Spinal cord (tissue), 10 donors: ENCODE results near the gene GPC6. TPM values are rescaled to one million over a fixed set of nuclear protein-coding genes. Genes with fewer than 3 reads are reported as not detected.
A peak's percentile ranks its signal among the peaks of the same experiment; 100 is the strongest.

Experiments
- DNase-seq, 6 donors: peaks; one replicate each; pipeline versions ENCODE4 v3.0.0 to v3.0.0-alpha.2; 2013 to 2015; ENCODE audit warnings: low spot score in 6 of 6, low read depth in 4 of 6
- H3K27ac ChIP-seq: one replicate; pipeline ENCODE4 v1.5.1; 2013; ENCODE audit warnings: low read depth, low read length, control low read depth
- H3K27me3 ChIP-seq: one replicate; pipeline ENCODE4 v1.6.1; 2013; ENCODE audit warnings: low read length; ENCODE audit not compliant: control insufficient read depth, insufficient read depth
- H3K36me3 ChIP-seq: one replicate; pipeline ENCODE4 v1.6.1; 2013; ENCODE audit warnings: low read length; ENCODE audit not compliant: control insufficient read depth, insufficient read depth
- H3K4me1 ChIP-seq: one replicate; pipeline ENCODE4 v1.6.1; 2013; ENCODE audit warnings: low read length; ENCODE audit not compliant: control insufficient read depth, insufficient read depth
- H3K4me3 ChIP-seq: one replicate; pipeline ENCODE4 v1.5.1; 2013; ENCODE audit warnings: low read depth, low read length, control low read depth
- H3K9me3 ChIP-seq: one replicate; pipeline ENCODE4 v1.6.1; 2013; ENCODE audit warnings: low read length; ENCODE audit not compliant: control insufficient read depth, insufficient read depth
- WGBS: methylation state at CpG from one replicate; pipeline ENCODE4 v1.1.5; 2013; ENCODE audit warnings: missing lambda C conversion rate; ENCODE audit not compliant: insufficient coverage; 5-methylcytosine and 5-hydroxymethylcytosine counted together
- polyA plus RNA-seq, 2 donors: library from polyadenylated mRNA; unstranded; fragments of 120-200 nt; gene quantifications; one replicate each; pipeline ENCODE4 v1.2.1, GENCODE V29; 2013; ENCODE audit not compliant: insufficient read length in 2 of 2
- total RNA-seq, 2 donors: library from RNA; depleted of rRNA in 1 of 2; stranded (reverse); fragments of 120-200 nt in 1 of 2; fragments of >200 nt in 1 of 2; gene quantifications; one replicate each; pipeline versions ENCODE4 v1.2.3 to v1.2.4, GENCODE V29; 2013 to 2014
- donor health status: healthy.

The GPC6 gene
- total and polyA plus RNA-seq, 4 donors, result 19.8 to 109 (median 46.0) TPM

DNA sequence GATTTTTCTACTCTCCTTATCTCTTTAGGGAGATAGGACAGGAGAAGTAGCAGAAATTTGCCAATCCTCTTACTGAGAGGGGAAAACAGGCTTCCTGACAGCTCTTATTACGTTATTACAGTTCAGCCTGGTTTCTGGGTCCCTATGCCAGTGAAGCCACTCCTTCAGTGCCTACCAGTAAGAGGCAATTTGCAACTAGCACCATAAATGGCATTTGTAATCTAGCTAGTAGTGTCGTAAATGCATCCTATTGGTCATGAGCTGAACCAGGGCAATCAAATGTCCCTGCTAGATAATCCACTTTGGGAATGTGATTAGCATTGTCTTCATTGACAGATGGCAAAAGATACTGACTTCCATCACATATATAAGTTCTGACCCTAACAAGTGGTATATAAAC is 824.1 kb downstream of the GPC6 start:
- DNase-seq, result no peak
- no peaks in the 10 kb centered on the region for H3K4me1 ChIP-seq
- H3K4me3 ChIP-seq, result no peak overlapping the region
- no peaks in the 10 kb centered on the region for H3K9me3 ChIP-seq
- H3K27ac ChIP-seq, result no peak overlapping the region
- 88% methylated on average over 1 of the region's 2 CpGs for WGBS
- H3K27me3 ChIP-seq, result no peaks in the 10 kb centered on the region
- no peaks in the 10 kb centered on the region for H3K36me3 ChIP-seq

DNA sequence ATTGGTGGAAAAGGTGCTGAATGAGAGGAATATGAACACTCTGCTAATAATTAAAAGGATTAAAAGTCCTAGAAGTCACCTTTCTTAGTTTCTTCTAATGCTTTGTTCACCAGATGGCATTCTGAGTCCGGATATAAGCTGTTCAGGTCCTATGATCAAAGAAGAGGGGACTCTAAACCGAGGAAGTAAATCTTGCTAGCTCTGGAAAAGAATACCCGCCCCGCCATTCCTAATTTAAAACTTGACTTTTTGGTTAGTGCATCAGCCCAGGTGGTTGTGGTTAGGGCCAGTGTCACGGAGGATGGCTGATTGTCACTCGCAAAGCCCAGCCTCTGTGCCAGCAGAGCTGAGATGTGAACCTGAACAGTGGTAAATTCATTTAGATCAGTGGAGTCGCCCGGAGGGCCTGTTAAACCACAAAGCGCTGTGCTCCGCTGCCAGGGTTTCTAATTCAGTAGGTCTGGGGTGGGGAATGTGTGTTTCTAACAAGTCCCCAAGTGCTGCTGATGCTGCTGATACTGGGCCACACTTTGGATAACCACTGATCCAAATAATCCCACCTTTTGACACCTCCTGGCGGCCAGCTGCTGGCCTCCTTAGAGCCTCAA is 827.5 kb downstream of the GPC6 start:
- no peak overlapping the region for H3K4me3 ChIP-seq
- H3K4me1 ChIP-seq, result no peaks in the 10 kb centered on the region
- no peaks in the 10 kb centered on the region for H3K9me3 ChIP-seq
- WGBS, result 90% methylated on average over 10 of the region's 11 CpGs
- DNase-seq, result no peak
- no peak overlapping the region for H3K27ac ChIP-seq
- no peaks in the 10 kb centered on the region for H3K27me3 ChIP-seq
- no peaks in the 10 kb centered on the region for H3K36me3 ChIP-seq

DNA sequence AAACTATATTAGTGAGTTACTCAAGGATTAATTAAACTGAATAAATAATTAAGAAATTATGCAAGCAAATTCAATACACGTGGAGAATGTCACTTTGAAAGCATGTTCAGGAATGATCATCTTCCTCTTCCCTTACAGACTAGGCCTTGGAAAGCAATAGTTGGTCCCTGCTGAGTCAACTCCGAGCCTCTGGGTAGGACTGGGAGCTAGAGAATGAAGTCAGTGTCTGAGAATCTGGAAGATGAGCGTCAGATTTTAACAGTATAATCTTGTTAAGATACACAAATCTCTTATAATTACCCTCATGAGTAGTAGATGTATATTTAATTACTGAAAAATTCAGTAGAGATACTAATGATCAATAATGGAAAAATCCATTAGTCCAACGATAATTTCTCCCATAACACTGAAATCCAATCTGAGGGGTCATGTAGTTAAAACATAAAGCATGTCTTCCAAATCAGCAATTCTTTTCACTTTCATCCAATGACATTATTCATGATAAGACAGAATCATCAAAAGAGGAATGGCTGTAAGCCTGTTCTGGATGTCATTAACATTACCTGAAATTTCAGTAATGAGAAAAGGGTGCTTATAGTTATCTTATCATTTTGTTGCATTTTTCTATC is 829.9 kb downstream of the GPC6 start:
- Histone ChIP-seq H3K4me1 (no peaks in the 10 kb centered on the region), H3K4me3 (no peak overlapping the region), H3K36me3 (no peaks in the 10 kb centered on the region), H3K27me3 (no peaks in the 10 kb centered on the region), H3K27ac (no peak overlapping the region), H3K9me3 (no peaks in the 10 kb centered on the region)
- no peak for DNase-seq
- WGBS, result no CpG with 5 or more reads among the region's 4 CpGs

DNA sequence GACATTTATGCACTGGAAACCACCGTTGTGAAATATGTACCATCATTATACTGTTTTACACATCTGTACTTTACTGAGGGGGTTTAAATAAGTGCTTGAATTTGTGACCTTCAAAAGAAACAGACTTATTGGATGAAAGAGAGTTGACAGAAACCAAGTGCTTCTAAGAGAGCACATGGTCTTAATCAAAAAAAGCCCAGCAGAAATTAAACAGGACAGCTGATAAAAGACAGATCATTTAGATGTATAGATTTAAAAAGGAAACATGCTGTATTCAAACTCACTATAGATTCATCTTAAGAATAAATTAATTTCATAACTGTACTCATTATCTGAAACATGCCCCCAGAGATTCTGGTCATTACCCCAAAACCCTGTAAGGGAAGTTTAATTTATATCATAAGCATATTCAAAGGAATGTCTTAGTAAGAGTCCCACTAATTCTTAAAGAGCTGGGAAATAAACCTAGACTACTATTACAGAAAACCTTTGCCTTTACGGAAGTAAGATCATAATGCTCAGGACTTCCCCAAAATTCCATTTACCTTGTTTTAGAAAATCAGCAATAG is 831.1 kb downstream of the GPC6 start:
- WGBS, result no CpG with 5 or more reads among the region's 2 CpGs
- DNase-seq, result no peak
- no peak overlapping the region for H3K27ac ChIP-seq
- no peak overlapping the region for H3K4me3 ChIP-seq
- H3K27me3 ChIP-seq, result no peaks in the 10 kb centered on the region
- no peaks in the 10 kb centered on the region for H3K36me3 ChIP-seq
- H3K4me1 ChIP-seq, result no peaks in the 10 kb centered on the region
- H3K9me3 ChIP-seq, result no peaks in the 10 kb centered on the region

DNA sequence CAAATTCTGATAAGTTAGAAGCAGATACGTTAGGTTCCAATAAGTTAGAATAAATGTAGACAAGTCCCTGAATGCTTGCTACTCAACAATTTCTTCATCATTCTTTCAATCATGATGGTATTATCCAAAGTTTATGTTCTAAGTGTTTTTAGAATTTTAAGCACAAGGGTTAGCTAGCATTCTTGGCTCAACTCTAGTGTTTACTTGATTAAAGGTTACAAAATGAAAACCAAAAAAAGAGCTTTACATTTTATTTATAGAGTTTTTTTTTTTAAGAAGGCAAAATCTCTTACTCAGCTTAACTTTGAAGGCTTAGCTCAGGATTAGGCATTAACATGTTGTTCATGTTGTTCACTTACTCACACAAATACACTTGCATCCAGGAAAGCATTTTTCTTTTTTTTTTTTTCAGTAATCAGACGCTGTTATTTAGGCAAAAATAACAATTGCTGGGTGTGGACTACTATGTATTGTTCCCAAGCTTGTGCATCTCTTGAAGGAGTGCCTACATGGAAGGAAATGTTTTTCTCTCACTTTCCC is 832.3 kb downstream of the GPC6 start:
- Histone ChIP-seq H3K27me3 (no peaks in the 10 kb centered on the region), H3K4me1 (no peaks in the 10 kb centered on the region), H3K27ac (no peak overlapping the region), H3K9me3 (no peaks in the 10 kb centered on the region), H3K36me3 (no peaks in the 10 kb centered on the region), H3K4me3 (no peak overlapping the region)
- DNase-seq, result no peak
- WGBS, result no CpG with 5 or more reads among the region's 2 CpGs

DNA sequence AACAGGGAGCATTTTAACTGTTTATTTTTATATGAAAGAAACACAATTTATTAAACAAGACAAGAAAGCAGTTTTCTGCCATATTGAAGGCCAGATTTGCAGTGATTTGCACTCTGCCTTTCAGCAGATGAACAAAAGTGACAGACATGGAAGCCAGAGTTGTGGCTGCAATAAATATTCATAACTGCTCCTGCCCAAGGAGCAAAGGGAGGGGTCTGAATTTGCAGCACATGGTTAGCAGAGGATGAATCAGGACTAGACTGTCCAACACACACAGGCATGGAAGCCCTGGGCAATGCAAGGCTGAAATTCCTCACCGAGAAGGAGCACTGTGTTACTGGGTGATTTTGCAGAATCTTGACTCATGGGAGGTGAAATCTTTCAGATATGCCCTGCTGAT is 834.7 kb downstream of the GPC6 start:
- H3K9me3 ChIP-seq, result no peaks in the 10 kb centered on the region
- H3K36me3 ChIP-seq, result no peaks in the 10 kb centered on the region
- H3K4me3 ChIP-seq, result no peak overlapping the region
- no CpG with 5 or more reads among the region's 1 CpG for WGBS
- no peak overlapping the region for H3K27ac ChIP-seq
- peak in 2 of 6 donors; percentile 48 to 73 for DNase-seq
- H3K27me3 ChIP-seq, result no peaks in the 10 kb centered on the region
- H3K4me1 ChIP-seq, result no peaks in the 10 kb centered on the region

DNA sequence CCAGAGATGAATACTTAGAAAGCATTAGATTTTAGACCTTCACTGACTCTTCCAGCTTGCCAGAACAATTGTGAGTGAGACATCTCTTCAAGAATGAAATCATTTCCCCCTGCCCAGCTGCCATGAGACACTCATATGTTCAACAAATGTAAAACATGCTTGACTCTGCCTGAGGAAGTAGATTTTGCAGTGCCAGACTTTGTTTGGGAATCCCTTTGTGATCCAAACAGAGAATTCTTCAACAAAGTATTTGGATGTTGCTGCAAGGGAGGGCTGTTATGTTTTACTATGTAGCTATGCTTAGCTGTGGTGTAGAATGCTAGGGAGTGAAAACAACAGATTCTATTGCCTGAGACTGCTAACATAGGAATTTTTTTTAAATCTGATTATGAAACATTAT is 836.5 kb downstream of the GPC6 start:
- H3K36me3 ChIP-seq, result no peaks in the 10 kb centered on the region
- no peak overlapping the region for H3K27ac ChIP-seq
- H3K27me3 ChIP-seq, result no peaks in the 10 kb centered on the region
- DNase-seq, result peak in 1 of 6 donors; percentile 70
- H3K9me3 ChIP-seq, result no peaks in the 10 kb centered on the region
- no peak overlapping the region for H3K4me3 ChIP-seq
- H3K4me1 ChIP-seq, result no peaks in the 10 kb centered on the region

DNA sequence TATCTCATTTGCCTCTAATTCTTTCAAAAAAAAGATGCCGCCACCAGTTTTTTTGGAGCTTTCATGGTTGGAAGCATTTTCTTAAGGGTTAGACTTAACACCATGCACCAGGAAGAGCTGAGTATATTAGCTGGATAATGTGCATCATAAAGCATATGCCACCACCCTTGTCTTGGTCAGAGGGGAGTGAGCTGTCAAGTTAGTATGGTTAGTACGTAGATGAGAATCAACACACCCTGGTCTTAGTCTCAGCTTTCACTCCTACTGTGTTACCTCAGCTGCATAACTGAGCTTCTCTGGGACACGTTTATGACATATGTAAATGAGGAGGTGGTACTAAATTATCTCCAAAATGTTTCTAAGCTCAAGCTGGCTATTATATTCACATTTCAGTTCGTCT is 837.2 kb downstream of the GPC6 start:
- DNase-seq, result no peak
- no CpG with 5 or more reads among the region's 4 CpGs for WGBS

DNA sequence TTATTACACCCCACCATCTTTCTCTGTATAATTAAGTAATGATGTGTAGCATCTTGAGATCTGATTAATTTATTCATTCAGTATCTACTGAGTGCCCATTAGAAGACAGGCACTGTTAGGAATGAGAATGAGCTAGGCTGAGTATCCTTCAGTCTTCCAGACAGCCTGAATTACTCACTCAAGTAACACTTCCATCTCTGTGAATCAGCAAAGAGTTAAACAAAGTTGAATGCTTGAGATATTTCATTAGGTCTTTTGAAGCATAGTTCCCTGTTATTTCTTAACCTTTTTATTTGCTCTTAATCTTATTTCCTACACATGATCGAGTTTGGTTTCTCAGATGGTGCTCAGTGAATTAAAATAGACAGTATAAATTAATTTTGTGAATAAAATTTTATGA is 839.1 kb downstream of the GPC6 start:
- H3K4me1 ChIP-seq, result no peaks in the 10 kb centered on the region
- DNase-seq, result no peak
- H3K4me3 ChIP-seq, result no peak overlapping the region
- WGBS, result no CpG with 5 or more reads among the region's 1 CpG
- no peaks in the 10 kb centered on the region for H3K27me3 ChIP-seq
- H3K9me3 ChIP-seq, result no peaks in the 10 kb centered on the region
- H3K36me3 ChIP-seq, result no peaks in the 10 kb centered on the region
- no peak overlapping the region for H3K27ac ChIP-seq

More for the DNA sequence above, 837.2 kb downstream of the GPC6 start:
- Histone ChIP-seq H3K27ac (no peak overlapping the region), H3K9me3 (no peaks in the 10 kb centered on the region), H3K4me1 (no peaks in the 10 kb centered on the region), H3K27me3 (no peaks in the 10 kb centered on the region), H3K4me3 (no peak overlapping the region), H3K36me3 (no peaks in the 10 kb centered on the region)
